ENCODE results near the gene SLC25A53. TPM values are rescaled to one million over a fixed set of nuclear protein-coding genes. Genes with fewer than 3 reads are reported as not detected.
A peak's percentile ranks its signal among the peaks of the same experiment; 100 is the strongest.

Gene SLC25A53
- total and polyA plus RNA-seq, 10 of the 15 experiments (the other 5 are each of a cell fraction or from before 2014, with no cell fraction given) = 4.1 to 11.4 (median 7.6) TPM

DNA sequence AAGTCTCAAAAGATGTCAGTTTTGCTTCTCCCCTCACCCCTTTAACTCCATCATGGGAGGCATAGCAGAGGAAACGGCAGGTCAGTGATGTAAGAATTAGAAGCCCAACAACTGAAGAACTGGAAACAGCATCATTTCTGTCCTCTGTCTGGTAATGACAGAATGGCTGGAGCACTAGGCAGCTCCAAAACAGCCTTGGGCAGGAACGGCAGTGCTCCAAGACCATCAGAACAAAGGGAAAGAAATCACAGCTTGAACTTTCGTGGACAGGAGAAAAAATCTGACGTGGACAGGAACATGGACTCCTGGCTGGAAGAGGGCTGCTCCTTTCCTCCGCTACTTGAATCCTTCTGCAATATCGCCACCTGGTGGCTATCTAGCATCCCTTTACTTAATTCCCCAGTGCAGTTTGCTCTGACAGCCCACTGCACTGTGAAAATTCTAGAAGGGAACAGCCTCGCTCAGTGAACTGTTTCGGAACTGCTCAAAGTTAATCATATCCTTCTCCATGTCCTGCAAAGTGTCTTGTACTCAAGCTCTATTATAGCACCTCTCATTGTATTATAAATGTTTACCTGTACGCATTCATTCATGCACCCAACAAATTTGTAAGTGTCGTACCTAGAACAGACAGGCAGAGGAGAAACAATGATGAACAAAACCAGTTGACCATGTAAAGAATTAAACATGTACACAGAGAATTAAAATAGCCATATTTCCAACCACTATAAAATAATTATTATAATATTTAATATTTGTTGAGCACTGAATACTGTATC is 20.4 kb downstream of the SLC25A53 start:
- Histone ChIP-seq H3K9me3 (replicated peaks; ENCODE audit: control insufficient read depth, insufficient read depth, low read length) (no peaks in the 10 kb centered on the region; the same call in 2 of the 3 replicates), H3K27me3 (replicated peaks in 1 of 2; ENCODE audit: control insufficient read depth in 2 of 2, insufficient read depth in 2 of 2, low read length in 1 of 2) (no peaks in the 10 kb centered on the region), H3K79me2 (ENCODE audit: control insufficient read depth, insufficient read depth, low read length) (no peaks in the 10 kb centered on the region), H3K4me2 (ENCODE audit: control insufficient read depth, insufficient read depth) (no peak overlapping the region), H3K4me1 (ENCODE audit: control insufficient read depth, insufficient read depth, low read length) (no peaks in the 10 kb centered on the region), H2AFZ (ENCODE audit: control insufficient read depth, low read depth, low read length) (no peak overlapping the region), H3K9ac (ENCODE audit: control insufficient read depth, insufficient read depth, low read length) (no peak overlapping the region), H4K20me1 (ENCODE audit: control insufficient read depth, insufficient read depth) (no peaks in the 10 kb centered on the region), H3K4me3 (no peak overlapping the region), H3K36me3 (ENCODE audit: control insufficient read depth in 2 of 2, insufficient read depth in 2 of 2, low read length in 1 of 2) (no peaks in the 10 kb centered on the region), H3K27ac (ENCODE audit: control insufficient read depth, insufficient read depth) (no peak overlapping the region)
- ChIA-PET POLR2A (interaction anchor here (0.6 kb wide), 1 partner anchor 201 kb away, joined by 4 read pairs; no protein-coding TSS in a partner anchor), RAD21 (ENCODE audit: unreplicated experiment) (interaction anchor here (1.0 to 3.1 kb wide), 2 partner anchors 38 to 291 kb away, joined by 5 to 21 read pairs; no protein-coding TSS in a partner anchor), CTCF (interaction anchor here (0.6 to 3.5 kb wide), 19 partner anchors 9 to 578 kb away, joined by 3 to 41 read pairs (median 4); partner anchors contain the start of genes FAM199X and SLC25A53), SMC1A (ENCODE audit: uncharacterized antibody, unreplicated experiment) (interaction anchor here (1.7 to 2.3 kb wide), 3 partner anchors 27 to 291 kb away, joined by 5 to 16 read pairs (median 14); no protein-coding TSS in a partner anchor)
- intact Hi-C loops (cut with micrococcal nuclease; ENCODE audit: unreplicated experiment) (loop anchor here (1.0 to 10.0 kb wide), 3 partner anchors 38 to 602 kb away; no protein-coding TSS in a partner anchor), in situ Hi-C loops (cut with MboI) (no loop called here)
- WGBS (ENCODE audit: insufficient coverage, insufficient replicate concordance, low lambda C conversion rate, missing lambda C conversion rate) = 12% methylated on average over 10 of the region's 10 CpGs
- DNase-seq (ENCODE audit: low read depth, low spot score) (peak; percentile 35), FAIRE-seq (peak; percentile 94), ATAC-seq (peak; percentile 99)
- BruUV-seq (replicated peaks) = no TSS peak
- TF ChIP-seq FOS (IDR thresholded peaks at IDR 0.05; ENCODE audit: borderline replicate concordance, extremely low read depth, insufficient read length) = no peak
- no peak for TF ChIP-seq RAD51 (IDR thresholded peaks at IDR 0.05)
- TF ChIP-seq, protein P1, sequence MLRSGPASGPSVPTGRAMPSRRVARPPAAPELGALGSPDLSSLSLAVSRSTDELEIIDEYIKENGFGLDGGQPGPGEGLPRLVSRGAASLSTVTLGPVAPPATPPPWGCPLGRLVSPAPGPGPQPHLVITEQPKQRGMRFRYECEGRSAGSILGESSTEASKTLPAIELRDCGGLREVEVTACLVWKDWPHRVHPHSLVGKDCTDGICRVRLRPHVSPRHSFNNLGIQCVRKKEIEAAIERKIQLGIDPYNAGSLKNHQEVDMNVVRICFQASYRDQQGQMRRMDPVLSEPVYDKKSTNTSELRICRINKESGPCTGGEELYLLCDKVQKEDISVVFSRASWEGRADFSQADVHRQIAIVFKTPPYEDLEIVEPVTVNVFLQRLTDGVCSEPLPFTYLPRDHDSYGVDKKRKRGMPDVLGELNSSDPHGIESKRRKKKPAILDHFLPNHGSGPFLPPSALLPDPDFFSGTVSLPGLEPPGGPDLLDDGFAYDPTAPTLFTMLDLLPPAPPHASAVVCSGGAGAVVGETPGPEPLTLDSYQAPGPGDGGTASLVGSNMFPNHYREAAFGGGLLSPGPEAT (IDR thresholded peaks at IDR 0.05; ENCODE audit: low read depth) = no peak
- TF ChIP-seq CHD4 (IDR thresholded peaks at IDR 0.05) = no peak
- TF ChIP-seq, protein P2, sequence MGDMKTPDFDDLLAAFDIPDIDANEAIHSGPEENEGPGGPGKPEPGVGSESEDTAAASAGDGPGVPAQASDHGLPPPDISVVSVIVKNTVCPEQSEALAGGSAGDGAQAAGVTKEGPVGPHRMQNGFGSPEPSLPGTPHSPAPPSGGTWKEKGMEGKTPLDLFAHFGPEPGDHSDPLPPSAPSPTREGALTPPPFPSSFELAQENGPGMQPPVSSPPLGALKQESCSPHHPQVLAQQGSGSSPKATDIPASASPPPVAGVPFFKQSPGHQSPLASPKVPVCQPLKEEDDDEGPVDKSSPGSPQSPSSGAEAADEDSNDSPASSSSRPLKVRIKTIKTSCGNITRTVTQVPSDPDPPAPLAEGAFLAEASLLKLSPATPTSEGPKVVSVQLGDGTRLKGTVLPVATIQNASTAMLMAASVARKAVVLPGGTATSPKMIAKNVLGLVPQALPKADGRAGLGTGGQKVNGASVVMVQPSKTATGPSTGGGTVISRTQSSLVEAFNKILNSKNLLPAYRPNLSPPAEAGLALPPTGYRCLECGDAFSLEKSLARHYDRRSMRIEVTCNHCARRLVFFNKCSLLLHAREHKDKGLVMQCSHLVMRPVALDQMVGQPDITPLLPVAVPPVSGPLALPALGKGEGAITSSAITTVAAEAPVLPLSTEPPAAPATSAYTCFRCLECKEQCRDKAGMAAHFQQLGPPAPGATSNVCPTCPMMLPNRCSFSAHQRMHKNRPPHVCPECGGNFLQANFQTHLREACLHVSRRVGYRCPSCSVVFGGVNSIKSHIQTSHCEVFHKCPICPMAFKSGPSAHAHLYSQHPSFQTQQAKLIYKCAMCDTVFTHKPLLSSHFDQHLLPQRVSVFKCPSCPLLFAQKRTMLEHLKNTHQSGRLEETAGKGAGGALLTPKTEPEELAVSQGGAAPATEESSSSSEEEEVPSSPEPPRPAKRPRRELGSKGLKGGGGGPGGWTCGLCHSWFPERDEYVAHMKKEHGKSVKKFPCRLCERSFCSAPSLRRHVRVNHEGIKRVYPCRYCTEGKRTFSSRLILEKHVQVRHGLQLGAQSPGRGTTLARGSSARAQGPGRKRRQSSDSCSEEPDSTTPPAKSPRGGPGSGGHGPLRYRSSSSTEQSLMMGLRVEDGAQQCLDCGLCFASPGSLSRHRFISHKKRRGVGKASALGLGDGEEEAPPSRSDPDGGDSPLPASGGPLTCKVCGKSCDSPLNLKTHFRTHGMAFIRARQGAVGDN (IDR thresholded peaks at IDR 0.05) = no peak
- peak; percentile 83 for TF ChIP-seq RAD21 (IDR thresholded peaks at IDR 0.05; ENCODE audit: insufficient read depth, low read depth, low read length)
- TF ChIP-seq RFX5 (IDR thresholded peaks at IDR 0.05; ENCODE audit: low read depth, low read length) = no peak
- peak; percentile 65; the same call in 1 of the 2 replicates for TF ChIP-seq YY1 (IDR thresholded peaks at IDR 0.05; ENCODE audit: low read depth, low read length)
- TF ChIP-seq, protein P3, sequence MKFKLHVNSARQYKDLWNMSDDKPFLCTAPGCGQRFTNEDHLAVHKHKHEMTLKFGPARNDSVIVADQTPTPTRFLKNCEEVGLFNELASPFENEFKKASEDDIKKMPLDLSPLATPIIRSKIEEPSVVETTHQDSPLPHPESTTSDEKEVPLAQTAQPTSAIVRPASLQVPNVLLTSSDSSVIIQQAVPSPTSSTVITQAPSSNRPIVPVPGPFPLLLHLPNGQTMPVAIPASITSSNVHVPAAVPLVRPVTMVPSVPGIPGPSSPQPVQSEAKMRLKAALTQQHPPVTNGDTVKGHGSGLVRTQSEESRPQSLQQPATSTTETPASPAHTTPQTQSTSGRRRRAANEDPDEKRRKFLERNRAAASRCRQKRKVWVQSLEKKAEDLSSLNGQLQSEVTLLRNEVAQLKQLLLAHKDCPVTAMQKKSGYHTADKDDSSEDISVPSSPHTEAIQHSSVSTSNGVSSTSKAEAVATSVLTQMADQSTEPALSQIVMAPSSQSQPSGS (IDR thresholded peaks at IDR 0.05; ENCODE audit: low read length) = no peak
- peak; percentile 82 for TF ChIP-seq SMC3 (IDR thresholded peaks at IDR 0.05; ENCODE audit: borderline replicate concordance, low read length)
- TF ChIP-seq, protein P4, sequence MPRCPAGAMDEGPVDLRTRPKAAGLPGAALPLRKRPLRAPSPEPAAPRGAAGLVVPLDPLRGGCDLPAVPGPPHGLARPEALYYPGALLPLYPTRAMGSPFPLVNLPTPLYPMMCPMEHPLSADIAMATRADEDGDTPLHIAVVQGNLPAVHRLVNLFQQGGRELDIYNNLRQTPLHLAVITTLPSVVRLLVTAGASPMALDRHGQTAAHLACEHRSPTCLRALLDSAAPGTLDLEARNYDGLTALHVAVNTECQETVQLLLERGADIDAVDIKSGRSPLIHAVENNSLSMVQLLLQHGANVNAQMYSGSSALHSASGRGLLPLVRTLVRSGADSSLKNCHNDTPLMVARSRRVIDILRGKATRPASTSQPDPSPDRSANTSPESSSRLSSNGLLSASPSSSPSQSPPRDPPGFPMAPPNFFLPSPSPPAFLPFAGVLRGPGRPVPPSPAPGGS (IDR thresholded peaks at IDR 0.05; ENCODE audit: borderline replicate concordance, insufficient read depth, low read depth, low read length, poor library complexity, severe bottlenecking) = no peak
- no peak for TF ChIP-seq SMAD5 (IDR thresholded peaks at IDR 0.05; ENCODE audit: low read depth)
- TF ChIP-seq MYC (IDR thresholded peaks at IDR 0.05; ENCODE audit: insufficient read depth, insufficient read length, insufficient replicate concordance, low read length, severe bottlenecking) = no peak

Measured in GM12878 (cell line).